ENCODE measurements around the gene BCORL1.

BCORL1 gene

DNA sequence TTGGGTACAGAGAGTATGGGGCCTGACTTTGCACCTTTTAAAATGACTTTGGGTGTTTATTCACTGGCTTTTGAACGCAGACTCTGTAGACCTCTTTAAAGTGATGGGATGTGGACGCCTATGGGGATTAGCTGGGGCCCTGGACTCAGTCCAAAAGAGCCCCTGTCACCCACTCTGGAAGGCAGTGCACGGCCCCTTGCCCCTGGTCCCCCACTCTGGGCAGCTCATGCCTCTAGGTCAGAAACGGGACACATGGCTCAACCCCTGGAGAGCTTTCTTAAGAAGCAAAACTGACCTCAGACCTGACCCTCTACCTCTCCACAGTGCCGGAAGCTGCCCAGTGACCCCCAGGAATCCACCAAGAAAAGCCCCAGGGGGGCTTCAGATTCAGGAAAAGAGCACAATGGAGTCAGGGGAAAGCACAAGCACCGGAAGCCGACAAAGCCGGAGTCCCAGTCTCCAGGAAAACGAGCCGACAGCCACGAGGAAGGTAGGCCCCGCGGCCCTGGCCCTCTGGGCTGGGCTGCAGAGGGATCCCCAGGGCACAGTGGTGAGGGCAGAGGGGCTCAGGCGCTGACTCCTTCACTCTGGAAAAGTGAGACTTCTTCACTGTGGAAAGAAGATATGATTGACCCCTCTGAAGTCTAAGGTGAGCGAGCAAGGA is 38.4 kb downstream of the BCORL1 start:
- TF ChIP-seq, protein P1, sequence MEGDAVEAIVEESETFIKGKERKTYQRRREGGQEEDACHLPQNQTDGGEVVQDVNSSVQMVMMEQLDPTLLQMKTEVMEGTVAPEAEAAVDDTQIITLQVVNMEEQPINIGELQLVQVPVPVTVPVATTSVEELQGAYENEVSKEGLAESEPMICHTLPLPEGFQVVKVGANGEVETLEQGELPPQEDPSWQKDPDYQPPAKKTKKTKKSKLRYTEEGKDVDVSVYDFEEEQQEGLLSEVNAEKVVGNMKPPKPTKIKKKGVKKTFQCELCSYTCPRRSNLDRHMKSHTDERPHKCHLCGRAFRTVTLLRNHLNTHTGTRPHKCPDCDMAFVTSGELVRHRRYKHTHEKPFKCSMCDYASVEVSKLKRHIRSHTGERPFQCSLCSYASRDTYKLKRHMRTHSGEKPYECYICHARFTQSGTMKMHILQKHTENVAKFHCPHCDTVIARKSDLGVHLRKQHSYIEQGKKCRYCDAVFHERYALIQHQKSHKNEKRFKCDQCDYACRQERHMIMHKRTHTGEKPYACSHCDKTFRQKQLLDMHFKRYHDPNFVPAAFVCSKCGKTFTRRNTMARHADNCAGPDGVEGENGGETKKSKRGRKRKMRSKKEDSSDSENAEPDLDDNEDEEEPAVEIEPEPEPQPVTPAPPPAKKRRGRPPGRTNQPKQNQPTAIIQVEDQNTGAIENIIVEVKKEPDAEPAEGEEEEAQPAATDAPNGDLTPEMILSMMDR (IDR thresholded peaks at IDR 0.05; ENCODE audit: low read depth, low read length), result no peak
- TF ChIP-seq MYC (IDR thresholded peaks at IDR 0.05; ENCODE audit: low read depth, low read length) (no peak), POLR2A (IDR thresholded peaks at IDR 0.05; ENCODE audit: extremely low read depth, insufficient read length) (no peak)
- TF ChIP-seq, protein P2, sequence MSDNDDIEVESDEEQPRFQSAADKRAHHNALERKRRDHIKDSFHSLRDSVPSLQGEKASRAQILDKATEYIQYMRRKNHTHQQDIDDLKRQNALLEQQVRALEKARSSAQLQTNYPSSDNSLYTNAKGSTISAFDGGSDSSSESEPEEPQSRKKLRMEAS (IDR thresholded peaks at IDR 0.05; ENCODE audit: low read depth, low read length), result no peak
- no peak for DNase-seq (ENCODE audit: low read depth)
- no peak overlapping the region for H3K4me3 ChIP-seq (ENCODE audit: low read depth, low read length)

DNA sequence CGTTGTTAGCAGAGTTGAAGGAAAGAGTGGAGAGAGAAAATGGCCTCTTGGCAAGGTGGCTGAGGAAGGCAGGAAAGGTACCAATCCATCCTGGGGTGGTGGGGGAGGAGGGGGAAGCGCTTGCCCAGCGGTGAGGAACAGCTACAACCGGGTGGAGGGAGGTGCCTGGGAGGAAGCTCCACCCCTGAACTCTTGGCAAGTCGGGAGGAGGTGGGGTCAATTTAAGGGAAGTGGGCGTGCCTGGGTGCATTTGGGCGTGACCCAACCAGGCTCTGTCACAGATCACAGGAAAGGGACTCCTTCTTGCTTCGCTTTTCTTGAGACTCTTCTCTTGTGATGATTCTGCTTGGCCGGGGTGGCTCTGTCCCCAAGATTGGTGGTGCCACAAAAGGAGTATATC is 41.7 kb downstream of the BCORL1 start:
- no peak overlapping the region for H3K4me3 ChIP-seq (ENCODE audit: low read depth, low read length)
- TF ChIP-seq, protein P2 (IDR thresholded peaks at IDR 0.05; ENCODE audit: low read depth, low read length), result peak; percentile 22; the same call in 1 of the 2 replicates
- TF ChIP-seq, protein P1 (IDR thresholded peaks at IDR 0.05; ENCODE audit: low read depth, low read length), result no peak
- peak; percentile 86 for DNase-seq (ENCODE audit: low read depth)

DNA sequence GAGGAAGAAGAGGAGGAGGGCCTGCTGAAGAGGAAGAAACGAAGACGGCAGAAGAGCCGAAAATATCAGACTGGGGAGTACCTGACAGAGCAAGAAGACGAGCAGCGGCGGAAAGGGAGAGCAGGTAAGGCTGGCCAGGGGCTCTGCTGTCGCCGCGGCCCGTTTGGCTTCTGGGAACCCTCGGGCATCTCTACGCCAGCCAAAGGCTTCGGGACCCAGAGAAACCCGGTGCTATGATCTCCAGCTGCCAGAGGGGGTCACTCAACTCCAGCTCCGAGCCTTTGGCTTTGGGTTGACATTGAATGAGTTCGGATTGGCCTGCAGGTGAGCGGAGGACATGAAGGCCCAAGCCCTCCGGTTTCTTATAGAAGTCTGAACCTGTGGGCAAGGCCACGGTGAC is 42.8 kb downstream of the BCORL1 start:
- TF ChIP-seq, protein P1 (IDR thresholded peaks at IDR 0.05; ENCODE audit: low read depth, low read length), result no peak
- TF ChIP-seq MYC (IDR thresholded peaks at IDR 0.05; ENCODE audit: low read depth, low read length) (no peak), POLR2A (IDR thresholded peaks at IDR 0.05; ENCODE audit: extremely low read depth, insufficient read length) (no peak)
- TF ChIP-seq, protein P2 (IDR thresholded peaks at IDR 0.05; ENCODE audit: low read depth, low read length), result no peak
- DNase-seq (ENCODE audit: low read depth), result no peak
- no peak overlapping the region for H3K4me3 ChIP-seq (ENCODE audit: low read depth, low read length)

DNA sequence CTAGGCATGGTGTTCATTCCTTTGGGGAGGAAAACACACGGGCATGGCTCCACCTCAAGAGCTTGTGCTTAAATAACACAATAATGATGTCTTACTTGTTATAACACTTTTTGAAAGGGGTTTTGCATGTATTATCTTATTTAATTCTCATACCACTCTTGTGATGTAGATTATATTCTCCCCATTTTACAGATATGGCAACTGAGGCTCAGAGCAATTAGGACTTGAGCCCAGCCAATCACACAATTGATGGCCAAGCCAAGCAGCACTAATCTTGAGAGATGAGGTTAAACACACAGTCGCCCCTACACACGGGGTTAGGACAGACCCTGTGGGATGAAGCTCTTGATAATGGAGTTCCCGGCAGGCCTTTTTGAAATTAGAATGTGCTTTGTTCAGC is 45.1 kb downstream of the BCORL1 start:
- TF ChIP-seq MYC (IDR thresholded peaks at IDR 0.05; ENCODE audit: low read depth, low read length) (no peak), POLR2A (IDR thresholded peaks at IDR 0.05; ENCODE audit: extremely low read depth, insufficient read length) (no peak)
- TF ChIP-seq, protein P2 (IDR thresholded peaks at IDR 0.05; ENCODE audit: low read depth, low read length), result no peak
- TF ChIP-seq, protein P1 (IDR thresholded peaks at IDR 0.05; ENCODE audit: low read depth, low read length), result no peak
- no peak overlapping the region for H3K4me3 ChIP-seq (ENCODE audit: low read depth, low read length)
- DNase-seq (ENCODE audit: low read depth), result no peak

DNA sequence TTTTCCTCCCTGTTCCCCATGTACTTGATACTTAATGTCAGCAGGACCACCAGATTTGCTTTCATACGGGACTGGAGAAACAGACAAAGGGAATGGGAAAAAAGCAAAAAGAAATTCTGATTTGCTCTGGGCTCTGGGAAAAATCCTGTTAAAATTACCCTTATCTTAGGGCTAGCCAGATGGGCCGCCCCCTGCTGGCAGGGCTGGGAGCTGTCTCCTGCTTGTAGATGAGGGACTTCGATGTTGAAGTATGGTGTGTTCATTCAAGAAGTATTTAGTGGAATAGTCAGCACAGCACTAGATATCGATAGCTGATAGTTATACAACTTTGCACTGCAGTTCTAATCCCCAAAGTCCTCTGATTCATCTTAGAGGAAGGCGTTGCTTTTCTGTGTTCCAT is 45.8 kb downstream of the BCORL1 start:
- DNase-seq (ENCODE audit: low read depth), result peak; percentile 49
- TF ChIP-seq, protein P1 (IDR thresholded peaks at IDR 0.05; ENCODE audit: low read depth, low read length), result peak; percentile 24
- TF ChIP-seq MYC (IDR thresholded peaks at IDR 0.05; ENCODE audit: low read depth, low read length), result no peak
- no peak overlapping the region for H3K4me3 ChIP-seq (ENCODE audit: low read depth, low read length)

DNA sequence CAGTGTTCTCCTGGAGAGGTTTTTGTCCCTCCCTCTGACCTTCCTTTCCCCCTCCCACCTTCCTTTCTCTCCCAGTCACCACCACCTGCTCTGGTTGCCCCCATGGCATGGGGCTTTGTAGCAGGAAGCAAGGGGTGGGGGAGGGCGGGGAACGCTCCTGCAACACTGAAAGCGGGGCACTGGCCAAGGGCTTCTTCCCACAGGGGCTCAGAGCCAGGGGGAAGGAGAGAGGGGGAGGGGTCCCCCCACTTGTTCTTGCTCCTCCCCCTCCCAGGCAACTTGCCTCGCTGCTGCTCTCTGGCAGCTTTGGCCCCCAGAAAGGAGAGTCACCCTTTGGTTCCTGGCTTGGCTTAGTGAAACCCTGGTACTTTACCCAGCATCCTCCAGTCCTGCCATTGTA is 48.4 kb downstream of the BCORL1 start:
- TF ChIP-seq, protein P1 (IDR thresholded peaks at IDR 0.05; ENCODE audit: low read depth, low read length), result no peak
- no peak overlapping the region for H3K4me3 ChIP-seq (ENCODE audit: low read depth, low read length)
- no peak for DNase-seq (ENCODE audit: low read depth)

All from NB4 (cell line).